GM10266 (cell line): ENCODE data around the gene ETFDH.
A peak's percentile ranks its signal among the peaks of the same experiment; 100 is the strongest.

Experiments used
- DNase-seq: peaks from one replicate; pipeline ENCODE4 v3.0.0; 2012; ENCODE audit errors: extremely low spot score
- CTCF ChIP-seq: IDR thresholded peaks from 2 replicates; pipeline ENCODE4 v1.5.1; 2012; ENCODE audit warnings: mild to moderate bottlenecking, low read depth; ENCODE audit not compliant: control insufficient read depth, insufficient read depth; ENCODE audit errors: missing control alignments

ETFDH gene

GRCh38 chr4:158667651-158668198, 4.4 kb upstream of the ETFDH start:
- peak; percentile 32 for DNase-seq
- peak; percentile 44 for TF ChIP-seq CTCF

- no peak for TF ChIP-seq CTCF
- DNase-seq = no peak
These were observed 2.8 kb upstream of the ETFDH start for GRCh38 chr4:158669310-158669709.

- no peak for TF ChIP-seq CTCF
These were observed 976 bp upstream of the ETFDH start for GRCh38 chr4:158670975-158671664.

GRCh38 chr4:158671665-158671914, 506 bp upstream of the ETFDH start, which contains the start of gene C4orf46:
TSS of gene C4orf46 (minus strand) at chr4:158671887. CDS start at chr4:158671801, 86 bp downstream.
- no peak for TF ChIP-seq CTCF

More at GRCh38 chr4:158670975-158671664, 976 bp upstream of the ETFDH start:
- DNase-seq = peak; percentile 56

GRCh38 chr4:158673633-158674032, 1.5 kb downstream of the ETFDH start:
- TF ChIP-seq CTCF = no peak
- no peak for DNase-seq

More at GRCh38 chr4:158671665-158671914, 506 bp upstream of the ETFDH start, which contains the start of gene C4orf46:
- no peak for DNase-seq

GRCh38 chr4:158676076-158676475, 4.0 kb downstream of the ETFDH start:
- DNase-seq = no peak
- no peak for TF ChIP-seq CTCF

- no peak for DNase-seq
- TF ChIP-seq CTCF = no peak
These were observed 6.7 kb downstream of the ETFDH start for GRCh38 chr4:158678767-158679166.
